SK-N-SH (cell line): ENCODE data around the gene TMEM259.

Experiments used
- CHD2 ChIP-seq: fragments of 150-350 bp; IDR thresholded peaks from 2 replicates; pipeline ENCODE4 v1.6.1; 2018; ENCODE audit warnings: low read length; ENCODE audit not compliant: partially characterized antibody
- CTCF ChIP-seq: fragments of 200-600 bp; sonication (generic); IDR thresholded peaks from 2 replicates; pipeline ENCODE4 v1.6.1; 2017; ENCODE audit warnings: antibody characterized with exemption, mild to moderate bottlenecking, moderate library complexity
- MAX ChIP-seq: IDR thresholded peaks from 2 replicates; pipeline ENCODE4 v1.4.0; 2012; ENCODE audit warnings: low read depth
- NFIC ChIP-seq: IDR thresholded peaks from 2 replicates; pipeline ENCODE4 v1.4.0; 2012; ENCODE audit warnings: borderline replicate concordance
- POLR2AphosphoS5 ChIP-seq: IDR thresholded peaks from 2 replicates; pipeline ENCODE4 v1.6.1; 2012; ENCODE audit warnings: low read depth, low read length
- REST ChIP-seq: IDR thresholded peaks from 2 replicates; pipeline ENCODE4 v1.6.1; 2012; ENCODE audit warnings: mild to moderate bottlenecking, low read depth, low read length, moderate library complexity
- TAF1 ChIP-seq: IDR thresholded peaks from 2 replicates; pipeline ENCODE4 v1.6.1; 2012; ENCODE audit warnings: low read depth, mild to moderate bottlenecking, low read length, moderate library complexity, borderline replicate concordance
- TCF12 ChIP-seq: IDR thresholded peaks from 2 replicates; pipeline ENCODE4 v1.4.0; 2012
- YY1 ChIP-seq: IDR thresholded peaks from 2 replicates; pipeline ENCODE4 v1.4.0; 2012; ENCODE audit warnings: low read depth, mild to moderate bottlenecking
- ZBTB33 ChIP-seq: IDR thresholded peaks from 2 replicates; pipeline ENCODE4 v1.4.0; 2012; ENCODE audit warnings: low read depth, borderline replicate concordance

- TF ChIP-seq POLR2AphosphoS5 (no peak), ZBTB33 (no peak), CTCF (no peak), YY1 (no peak), TAF1 (no peak), MAX (0 out of 2 replicates have a peak, but pooled peaks have one; percentile 15), NFIC (no peak), TCF12 (no peak), REST (no peak), CHD2 (no peak)
Observed at GRCh38 chr19:1019980-1020867, 699 bp downstream of the TMEM259 start.
